DMS 273 treated with DMSO at 0.1 percent for 48 hours (cell line): ENCODE data around the gene CEP85L.
A peak's percentile ranks its signal among the peaks of the same experiment; 100 is the strongest.

Experiments used
- DNase-seq: peaks from one replicate; lab custom pipeline; 2025; lab: John Stamatoyannopoulos, UW

The CEP85L gene

GRCh38 chr6:118651282-118652050, at the start of gene CEP85L:
TSS of gene CEP85L (minus strand) at chr6:118651591. CDS start at chr6:118651269, 322 bp downstream.
- DNase-seq = peak; percentile 93

GRCh38 chr6:118700531-118700930, 49.1 kb upstream of the CEP85L start:
- DNase-seq = no peak

GRCh38 chr6:118697554-118697953, 46.2 kb upstream of the CEP85L start:
- DNase-seq = peak; percentile 21

- no peak for DNase-seq
These were observed 44.9 kb upstream of the CEP85L start for GRCh38 chr6:118696271-118696670.

- DNase-seq = no peak
These were observed 42.2 kb upstream of the CEP85L start for GRCh38 chr6:118693562-118693961.

- DNase-seq = no peak
These were observed 34.5 kb upstream of the CEP85L start for GRCh38 chr6:118685823-118686449.

- no peak for DNase-seq
These were observed 32.8 kb upstream of the CEP85L start for GRCh38 chr6:118683881-118684872.

GRCh38 chr6:118680452-118681095, 29.2 kb upstream of the CEP85L start:
- DNase-seq = no peak

- no peak for DNase-seq
These were observed 28.0 kb upstream of the CEP85L start for GRCh38 chr6:118679327-118679901.

- DNase-seq = no peak
These were observed 27.5 kb upstream of the CEP85L start for GRCh38 chr6:118678866-118679265.

GRCh38 chr6:118677193-118677592, 25.8 kb upstream of the CEP85L start:
- no peak for DNase-seq

GRCh38 chr6:118675225-118675624, 23.8 kb upstream of the CEP85L start:
- no peak for DNase-seq

GRCh38 chr6:118674772-118675171, 23.4 kb upstream of the CEP85L start:
- no peak for DNase-seq

- no peak for DNase-seq
These were observed 21.3 kb upstream of the CEP85L start for GRCh38 chr6:118672678-118673077.

- DNase-seq = no peak
These were observed 18.2 kb upstream of the CEP85L start for GRCh38 chr6:118669561-118669960.

- DNase-seq = peak; percentile 74
These were observed 17.5 kb upstream of the CEP85L start for GRCh38 chr6:118668761-118669385.

GRCh38 chr6:118667988-118668387, 16.6 kb upstream of the CEP85L start:
- no peak for DNase-seq

- DNase-seq = no peak
These were observed 13.6 kb upstream of the CEP85L start for GRCh38 chr6:118665011-118665410.

- no peak for DNase-seq
These were observed 12.9 kb upstream of the CEP85L start for GRCh38 chr6:118663993-118664985.

- DNase-seq = no peak
These were observed 10.4 kb upstream of the CEP85L start for GRCh38 chr6:118661831-118662230.
